Body of pancreas (tissue), 4 donors: Measurements from ENCODE around the gene GRN. TPM values are rescaled to one million over a fixed set of nuclear protein-coding genes. Genes with fewer than 3 reads are reported as not detected.

ENCODE experiments used
- ATAC-seq: fragments of 150-250 bp; one replicate; pipeline ENCODE4 v1.9.1; 2016
- DNase-seq, 4 donors: peaks; one replicate each; pipeline ENCODE4 v3.0.0-alpha.2; 2019
- H3K27ac ChIP-seq, 4 donors: fragments of 200-600 bp; sonication (generic); 1 replicate in 3 of 4; 2 replicates in 1 of 4; pipeline versions ENCODE4 v1.5.1 to v1.6.1; 2016 to 2019; ENCODE audit warnings: mild to moderate bottlenecking in 1 of 4, mixed read lengths in 1 of 4, moderate library complexity in 1 of 4
- H3K27me3 ChIP-seq, 2 donors: fragments of 200-600 bp; sonication (generic); one replicate each; pipeline ENCODE4 v1.6.0; 2016; ENCODE audit warnings: mild to moderate bottlenecking in 1 of 2
- H3K36me3 ChIP-seq, 2 donors: fragments of 200-600 bp; sonication (generic); replicated peaks in 1 of 2; 2 replicates each; pipeline ENCODE4 v1.5.1; 2016; ENCODE audit warnings: low read depth in 2 of 2; ENCODE audit not compliant: insufficient read depth in 1 of 2
- H3K4me1 ChIP-seq: fragments of 200-600 bp; sonication (generic); one replicate; pipeline ENCODE4 v1.6.0; 2016
- H3K4me3 ChIP-seq, 2 donors: fragments of 200-600 bp; sonication (generic); 1 replicate in 1 of 2; 2 replicates in 1 of 2; pipeline ENCODE4 v1.5.1; 2016 to 2019
- H3K9me3 ChIP-seq, 3 donors: fragments of 200-600 bp; sonication (generic); 1 replicate in 2 of 3; 2 replicates in 1 of 3; pipeline ENCODE4 v1.5.1; 2016
- POLR2A ChIP-seq, 3 donors: fragments of 450-650 bp; IDR thresholded peaks; one replicate each; pipeline ENCODE4 v1.6.1; 2016; ENCODE audit warnings: antibody characterized with exemption in 3 of 3, mild to moderate bottlenecking in 2 of 3
- WGBS, 2 donors: methylation state at CpG; one replicate each; pipeline ENCODE4 v1.1.5; 2017; 5-methylcytosine and 5-hydroxymethylcytosine counted together
- intact Hi-C: fragments of 100-400 bp; cut with DNase I; formaldehyde crosslinking; loops from one replicate; pipeline ENCODE4 v1.15.1; 2023
- total RNA-seq, 2 donors: library from RNA; depleted of rRNA; stranded (reverse); fragments of >200 nt; gene quantifications; one replicate each; pipeline ENCODE4 v1.1.0, GENCODE V29; 2016
- TF ChIP-seq, protein P1 (sequence below), 7 experiments: fragments of 450-650 bp in 4 of 7; fragments of 200-600 bp in 3 of 7; sonication (generic) in 3 of 7; IDR thresholded peaks; one replicate each; pipeline ENCODE4 v1.5.1; 2016 to 2019; ENCODE audit warnings: antibody characterized with exemption in 7 of 7

GRN gene
- total RNA-seq = 100 to 1,000 TPM; 119 to 153 TPM

DNA sequence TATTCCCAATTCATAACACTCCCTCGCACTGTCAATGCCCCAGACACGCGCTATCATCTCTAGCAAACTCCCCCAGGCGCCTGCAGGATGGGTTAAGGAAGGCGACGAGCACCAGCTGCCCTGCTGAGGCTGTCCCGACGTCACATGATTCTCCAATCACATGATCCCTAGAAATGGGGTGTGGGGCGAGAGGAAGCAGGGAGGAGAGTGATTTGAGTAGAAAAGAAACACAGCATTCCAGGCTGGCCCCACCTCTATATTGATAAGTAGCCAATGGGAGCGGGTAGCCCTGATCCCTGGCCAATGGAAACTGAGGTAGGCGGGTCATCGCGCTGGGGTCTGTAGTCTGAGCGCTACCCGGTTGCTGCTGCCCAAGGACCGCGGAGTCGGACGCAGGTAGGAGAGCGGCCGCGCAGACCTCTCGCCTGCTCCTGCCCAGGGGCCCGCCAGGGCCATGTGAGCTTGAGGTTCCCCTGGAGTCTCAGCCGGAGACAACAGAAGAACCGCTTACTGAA lies at the start of gene GRN:
TSS of gene GRN (plus strand) at position 364 of the 515 bp plus-strand sequence. CDS start 3,863 bp downstream, outside the sequence.
- Histone ChIP-seq H3K4me3 (peak within 1 kb of the TSS; percentile 34 to 71), H3K27me3 (no peaks in the 10 kb centered on the region), H3K27ac (peak within 1 kb of the TSS; percentile 22 to 88 (median 74)), H3K36me3 (peaks cover 0 to 6% of the 10 kb centered on the region in 2 donors), H3K9me3 (no peaks in the 10 kb centered on the region), H3K4me1 (peaks cover 17% of the 10 kb centered on the region)
- intact Hi-C loops = no loop called here
- TF ChIP-seq, protein P1, sequence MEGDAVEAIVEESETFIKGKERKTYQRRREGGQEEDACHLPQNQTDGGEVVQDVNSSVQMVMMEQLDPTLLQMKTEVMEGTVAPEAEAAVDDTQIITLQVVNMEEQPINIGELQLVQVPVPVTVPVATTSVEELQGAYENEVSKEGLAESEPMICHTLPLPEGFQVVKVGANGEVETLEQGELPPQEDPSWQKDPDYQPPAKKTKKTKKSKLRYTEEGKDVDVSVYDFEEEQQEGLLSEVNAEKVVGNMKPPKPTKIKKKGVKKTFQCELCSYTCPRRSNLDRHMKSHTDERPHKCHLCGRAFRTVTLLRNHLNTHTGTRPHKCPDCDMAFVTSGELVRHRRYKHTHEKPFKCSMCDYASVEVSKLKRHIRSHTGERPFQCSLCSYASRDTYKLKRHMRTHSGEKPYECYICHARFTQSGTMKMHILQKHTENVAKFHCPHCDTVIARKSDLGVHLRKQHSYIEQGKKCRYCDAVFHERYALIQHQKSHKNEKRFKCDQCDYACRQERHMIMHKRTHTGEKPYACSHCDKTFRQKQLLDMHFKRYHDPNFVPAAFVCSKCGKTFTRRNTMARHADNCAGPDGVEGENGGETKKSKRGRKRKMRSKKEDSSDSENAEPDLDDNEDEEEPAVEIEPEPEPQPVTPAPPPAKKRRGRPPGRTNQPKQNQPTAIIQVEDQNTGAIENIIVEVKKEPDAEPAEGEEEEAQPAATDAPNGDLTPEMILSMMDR (IDR thresholded peaks at IDR 0.05) = no peak
- TF ChIP-seq POLR2A (IDR thresholded peaks at IDR 0.05) = peak; percentile 74 to 93 (median 91)
- peak; percentile 100 for ATAC-seq
- peak; percentile 94 to 98 (median 96) for DNase-seq
- WGBS, 2 donors = 0 to 1% methylated on average over 5 to 26 of the region's 26 CpGs

DNA sequence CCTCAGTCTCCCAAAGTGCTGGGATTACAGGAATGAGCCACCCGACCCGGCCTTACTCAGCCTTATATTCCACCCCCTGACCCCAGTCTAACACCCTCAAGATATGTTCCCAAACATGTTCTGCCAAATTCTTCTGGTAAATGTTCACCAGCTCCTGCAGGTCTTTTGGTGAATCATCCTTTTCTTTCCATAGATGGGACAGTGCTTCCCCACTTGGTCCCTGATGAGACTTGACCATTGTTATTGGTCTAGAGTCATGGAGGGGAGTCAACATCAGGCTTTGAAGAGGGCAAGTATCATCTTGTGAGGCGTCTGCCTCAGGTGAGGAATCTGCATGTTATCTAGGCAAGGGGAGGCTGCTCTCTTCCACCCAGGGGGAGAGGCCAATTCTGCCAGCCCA lies 47.1 kb upstream of the GRN start:
- TF ChIP-seq, protein P1 (IDR thresholded peaks at IDR 0.05) = no peak
- no peak for TF ChIP-seq POLR2A (IDR thresholded peaks at IDR 0.05)
- WGBS, 2 donors = 58 to 72% methylated on average over 3 of the region's 3 CpGs
- ATAC-seq (no peak), DNase-seq (no peak)
- Histone ChIP-seq H3K4me1 (no peaks in the 10 kb centered on the region), H3K9me3 (no peaks in the 10 kb centered on the region), H3K36me3 (no peaks in the 10 kb centered on the region), H3K27ac (no peak overlapping the region), H3K4me3 (no peak overlapping the region), H3K27me3 (no peaks in the 10 kb centered on the region)
- intact Hi-C loops = no loop called here

DNA sequence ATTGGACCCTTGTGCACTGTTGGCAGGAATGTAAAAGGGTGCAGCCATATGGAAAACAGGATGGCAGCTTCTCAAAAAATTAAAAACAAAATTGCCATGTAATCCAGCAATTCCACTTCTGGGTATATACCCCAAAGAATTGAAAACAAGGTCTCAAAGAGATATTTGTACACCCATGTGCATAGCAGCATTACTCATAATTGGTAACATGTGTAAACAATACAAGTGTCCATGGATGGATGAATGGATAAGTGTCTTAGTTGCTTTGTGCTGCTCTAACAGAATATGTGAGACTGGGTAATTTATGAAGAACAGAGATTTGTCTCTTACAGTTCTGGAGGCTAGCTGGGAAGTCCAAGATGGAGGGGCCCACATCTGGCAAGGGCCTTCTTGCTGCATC lies 40.5 kb upstream of the GRN start:
- no peaks in the 10 kb centered on the region for H3K36me3 ChIP-seq
- no peaks in the 10 kb centered on the region for H3K27me3 ChIP-seq
- no peak for TF ChIP-seq POLR2A (IDR thresholded peaks at IDR 0.05)
- TF ChIP-seq, protein P1 (IDR thresholded peaks at IDR 0.05) = no peak
- H3K4me3 ChIP-seq = no peak overlapping the region
- DNase-seq = no peak
- ATAC-seq = no peak
- peaks cover 19% of the 10 kb centered on the region for H3K4me1 ChIP-seq
- no peak overlapping the region for H3K27ac ChIP-seq
- intact Hi-C loops = no loop called here
- H3K9me3 ChIP-seq = no peaks in the 10 kb centered on the region

DNA sequence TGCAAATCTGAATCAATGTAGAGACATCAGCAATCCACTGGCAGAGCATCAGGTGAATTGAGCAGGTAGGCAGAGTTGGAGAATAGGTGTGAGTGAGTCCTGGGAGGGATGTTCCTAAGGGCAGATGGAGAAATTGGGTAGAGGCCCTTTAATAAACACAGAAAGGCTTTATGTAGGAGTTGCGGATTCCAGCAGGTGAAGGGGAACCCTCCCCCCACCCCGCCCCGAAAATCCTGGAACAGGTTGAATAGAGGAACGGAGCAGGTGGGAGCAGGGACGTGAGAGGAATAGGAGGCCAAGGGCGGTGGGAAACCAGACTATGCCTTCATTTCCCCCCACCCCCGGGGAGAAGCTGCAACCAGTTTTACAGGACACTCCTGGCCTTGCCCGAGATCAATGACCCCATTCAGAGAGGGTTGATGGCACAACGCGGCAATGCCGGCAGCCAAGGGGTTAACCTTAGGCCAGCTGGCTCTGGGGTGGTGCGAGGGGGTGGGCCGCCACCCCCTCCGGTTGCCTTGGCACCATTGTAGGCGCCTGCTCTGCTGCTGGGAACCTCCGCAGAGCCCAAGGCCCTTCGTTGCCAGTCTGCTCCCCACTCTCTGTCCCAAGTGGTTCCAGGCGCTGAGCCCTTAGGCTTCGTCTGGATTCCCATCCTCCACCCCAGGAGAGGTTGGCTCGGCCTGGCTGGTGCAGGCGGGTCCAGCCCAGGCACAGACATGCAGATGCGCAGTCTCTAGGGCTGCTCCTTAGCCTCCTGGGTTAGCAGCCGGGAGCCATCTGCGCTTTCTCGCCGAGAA lies 37.5 kb upstream of the GRN start:
- 2 to 11% methylated on average over 5 to 26 of the region's 26 CpGs for WGBS, 2 donors
- Histone ChIP-seq H3K4me3 (no peak overlapping the region), H3K9me3 (no peaks in the 10 kb centered on the region), H3K36me3 (no peaks in the 10 kb centered on the region), H3K4me1 (peaks cover 19% of the 10 kb centered on the region), H3K27me3 (no peaks in the 10 kb centered on the region), H3K27ac (peak overlapping the region in 3 of 4 donors; percentile 24 to 52 (median 34))
- TF ChIP-seq, protein P1 (IDR thresholded peaks at IDR 0.05) = no peak
- peak in 1 of 3 donors; percentile 18 for TF ChIP-seq POLR2A (IDR thresholded peaks at IDR 0.05)
- peak; percentile 51 for ATAC-seq
- peak; percentile 44 to 64 (median 60) for DNase-seq
- intact Hi-C loops = no loop called here
